GM18526 (cell line): ENCODE data around the gene MXD4.

Source experiments
- POLR2A ChIP-seq: IDR thresholded peaks from 3 replicates; pipeline ENCODE4 v1.6.1; 2011; ENCODE audit not compliant: insufficient read length; ENCODE audit errors: extremely low read depth

The MXD4 gene

GRCh38 chr4:2261853-2262144 lies at the start of gene MXD4:
Gene MXD4, minus strand, starts transcription at chr4:2262109. Its CDS starts 129 bp downstream, at chr4:2261980.
- TF ChIP-seq POLR2A, result no peak

GRCh38 chr4:2306773-2307410 lies 45.0 kb upstream of the MXD4 start:
- TF ChIP-seq POLR2A, result no peak

GRCh38 chr4:2305766-2306501 lies 44.0 kb upstream of the MXD4 start:
- TF ChIP-seq POLR2A, result no peak

- no peak for TF ChIP-seq POLR2A
These were observed 43.1 kb upstream of the MXD4 start for GRCh38 chr4:2304877-2305561.

GRCh38 chr4:2304321-2304876 lies 42.5 kb upstream of the MXD4 start:
- no peak for TF ChIP-seq POLR2A

GRCh38 chr4:2303686-2304320 lies 41.9 kb upstream of the MXD4 start:
- no peak for TF ChIP-seq POLR2A

- no peak for TF ChIP-seq POLR2A
These were observed 41.3 kb upstream of the MXD4 start for GRCh38 chr4:2303121-2303685.

GRCh38 chr4:2302387-2303119 lies 40.6 kb upstream of the MXD4 start:
- no peak for TF ChIP-seq POLR2A

GRCh38 chr4:2301806-2302205 lies 39.9 kb upstream of the MXD4 start:
- TF ChIP-seq POLR2A, result no peak

- TF ChIP-seq POLR2A, result no peak
These were observed 39.3 kb upstream of the MXD4 start for GRCh38 chr4:2301225-2301642.

- no peak for TF ChIP-seq POLR2A
These were observed 38.7 kb upstream of the MXD4 start for GRCh38 chr4:2300431-2301224.

GRCh38 chr4:2299794-2300193 lies 37.9 kb upstream of the MXD4 start:
- no peak for TF ChIP-seq POLR2A

- no peak for TF ChIP-seq POLR2A
These were observed 36.7 kb upstream of the MXD4 start for GRCh38 chr4:2298532-2298991.
